HG03571 (cell line): ENCODE results near the gene PDLIM5.

Experiments used
- ATAC-seq: cut with Tn5 transposase; IDR thresholded peaks from one replicate; pipeline ENCODE4 v1.9.1; 2021; ENCODE audit not compliant: unreplicated experiment

Gene PDLIM5

DNA sequence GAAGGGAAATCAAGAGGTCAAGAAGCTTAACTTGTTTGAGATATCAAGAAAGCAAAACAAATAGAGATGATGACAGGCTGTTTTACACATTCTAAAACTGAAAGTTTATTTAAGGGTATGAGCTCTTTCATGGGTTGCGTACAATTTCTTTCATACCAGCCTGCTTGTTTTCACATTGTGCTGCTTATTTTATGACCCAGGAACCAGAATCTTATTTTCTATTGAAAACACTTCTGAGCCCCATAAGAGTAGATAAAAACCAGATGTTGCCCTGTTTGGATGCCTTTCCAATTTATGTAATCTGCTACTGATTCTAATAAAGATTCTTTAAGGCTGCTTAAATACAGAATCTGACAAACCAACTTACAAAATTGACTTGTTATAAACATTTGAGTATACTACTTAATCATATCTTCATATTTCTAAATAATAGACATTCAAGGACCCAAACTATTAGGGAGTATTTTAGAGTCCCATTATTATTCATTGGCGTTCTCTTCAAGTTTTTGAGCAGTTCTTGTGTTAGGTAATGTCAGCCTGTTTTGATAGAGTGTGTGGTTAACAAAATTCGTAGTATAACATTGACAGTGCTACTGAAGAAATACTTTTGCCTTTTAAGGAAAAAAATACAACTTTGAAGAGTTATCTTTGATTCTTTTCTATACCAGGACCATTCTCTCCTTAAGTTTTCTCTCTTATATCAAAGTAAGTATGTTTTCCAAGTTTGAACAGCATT, 74.4 kb downstream of the PDLIM5 start:
- ATAC-seq: peak; percentile 69

DNA sequence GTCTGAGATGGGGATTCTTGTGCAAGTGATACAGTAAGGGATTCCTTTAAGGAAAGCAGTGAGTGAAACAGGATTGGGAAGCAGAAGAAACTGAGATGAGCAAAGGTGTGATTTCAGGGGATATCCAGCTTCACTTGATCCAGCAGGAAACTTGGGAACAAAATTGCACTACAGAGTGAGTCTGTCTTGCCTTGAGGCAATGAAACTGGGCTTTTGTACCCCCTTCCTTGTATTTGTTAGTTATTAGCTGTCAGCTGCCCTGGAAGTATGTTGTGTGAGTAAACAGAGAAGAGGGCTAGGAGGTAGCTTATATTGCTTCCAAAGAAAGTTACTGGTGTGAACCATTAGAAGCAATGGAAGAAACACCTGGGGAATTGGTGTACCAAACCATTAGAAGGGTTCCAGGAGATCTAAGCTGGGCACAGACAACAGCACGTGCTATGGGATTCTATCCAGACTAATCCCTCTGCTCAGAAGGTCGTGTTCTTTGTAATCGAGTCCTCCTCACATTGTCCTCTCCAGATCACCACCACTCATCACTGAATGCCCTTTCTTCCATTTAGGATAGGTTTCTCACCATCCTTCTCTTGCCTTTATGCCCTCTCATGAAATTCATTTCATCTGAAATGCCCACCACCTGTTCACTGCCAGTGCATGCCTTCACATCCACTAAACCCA, 76.0 kb downstream of the PDLIM5 start:
- ATAC-seq: no peak

DNA sequence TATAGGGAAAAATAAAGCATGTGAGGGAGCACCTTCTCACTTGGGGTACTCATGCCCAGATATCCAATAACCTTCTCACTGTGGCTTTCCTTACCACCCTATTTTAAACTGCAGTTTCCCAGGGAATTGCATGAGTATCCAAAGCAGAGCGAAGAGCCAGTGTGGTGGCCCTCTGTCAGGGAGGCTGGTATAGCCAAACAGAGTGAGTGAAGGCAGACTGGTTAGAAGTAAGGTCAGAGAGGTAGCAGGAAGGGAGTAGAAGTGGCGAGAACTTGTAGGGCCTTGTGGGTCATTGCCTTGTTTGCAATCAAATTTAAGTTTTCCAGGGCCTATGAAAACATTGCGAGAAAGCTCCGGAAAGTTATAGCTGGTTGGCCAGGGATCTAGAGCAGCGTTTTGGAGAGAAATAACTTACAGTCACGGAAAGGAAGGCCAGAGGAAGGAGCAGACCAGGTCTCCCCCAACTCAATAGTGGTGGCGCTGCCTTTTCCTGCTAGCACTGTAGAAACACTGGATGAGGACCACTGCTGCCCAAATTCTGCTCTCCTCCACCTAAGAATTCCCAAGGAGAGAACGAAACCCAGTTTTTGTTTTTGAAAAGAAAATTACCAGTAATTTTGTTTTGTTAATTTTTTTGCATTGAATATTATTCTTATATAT, 77.2 kb downstream of the PDLIM5 start:
- ATAC-seq: no peak

DNA sequence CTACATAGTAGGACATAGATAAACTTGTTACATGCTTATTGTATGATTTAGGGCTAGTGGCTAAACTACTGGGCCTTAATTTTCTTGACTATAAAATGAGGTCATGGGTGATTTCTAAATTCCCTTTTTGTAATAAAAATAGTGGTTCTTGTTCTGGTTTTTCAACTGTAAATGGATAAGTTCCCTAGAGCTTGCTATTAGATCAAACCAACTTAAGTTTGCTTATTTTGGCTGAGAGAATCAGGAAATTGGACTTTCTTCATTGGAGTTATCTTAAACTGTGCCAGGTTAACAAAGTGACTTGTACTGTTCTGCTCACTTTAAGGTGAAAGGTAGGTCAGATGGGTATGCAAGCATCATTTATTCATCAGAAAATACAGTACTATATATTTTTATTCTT, 78.3 kb downstream of the PDLIM5 start:
- no peak for ATAC-seq

DNA sequence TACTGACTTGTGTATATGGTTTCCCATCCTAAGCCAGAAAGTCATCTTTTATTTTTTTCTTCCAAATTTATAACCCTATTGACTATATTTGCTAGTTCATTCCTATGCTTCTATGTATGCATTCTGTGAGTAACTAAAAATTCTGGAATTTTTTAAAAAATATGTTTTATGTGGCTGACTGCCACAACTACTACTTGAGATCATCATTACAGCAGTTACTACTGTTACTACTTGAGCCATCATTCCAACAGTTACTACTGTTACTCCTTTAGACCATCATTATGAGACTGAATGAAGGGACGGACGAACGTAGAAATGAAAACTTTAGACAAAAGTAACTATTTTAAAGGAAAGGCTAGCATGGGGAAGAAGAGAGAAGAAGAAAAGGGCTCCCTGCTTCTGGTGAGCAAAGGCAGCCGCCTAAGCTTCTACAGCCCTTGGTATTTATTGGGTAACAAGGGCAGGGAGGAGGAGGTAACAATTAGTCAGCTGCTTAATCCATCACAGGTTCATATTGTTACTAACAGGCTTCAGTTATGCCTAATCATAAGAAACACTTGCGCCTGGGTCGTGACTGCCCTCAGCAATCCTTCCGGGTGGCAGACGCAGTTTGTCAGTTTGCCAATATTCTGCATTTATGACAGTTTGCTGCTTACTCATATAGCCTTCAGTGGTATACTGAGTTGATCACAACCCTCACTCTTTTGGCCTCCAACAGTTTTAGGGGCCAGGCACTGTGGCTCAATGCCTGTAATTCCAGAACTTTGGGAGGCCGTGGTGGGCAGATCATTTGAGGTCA, 80.4 kb downstream of the PDLIM5 start:
- no peak for ATAC-seq

DNA sequence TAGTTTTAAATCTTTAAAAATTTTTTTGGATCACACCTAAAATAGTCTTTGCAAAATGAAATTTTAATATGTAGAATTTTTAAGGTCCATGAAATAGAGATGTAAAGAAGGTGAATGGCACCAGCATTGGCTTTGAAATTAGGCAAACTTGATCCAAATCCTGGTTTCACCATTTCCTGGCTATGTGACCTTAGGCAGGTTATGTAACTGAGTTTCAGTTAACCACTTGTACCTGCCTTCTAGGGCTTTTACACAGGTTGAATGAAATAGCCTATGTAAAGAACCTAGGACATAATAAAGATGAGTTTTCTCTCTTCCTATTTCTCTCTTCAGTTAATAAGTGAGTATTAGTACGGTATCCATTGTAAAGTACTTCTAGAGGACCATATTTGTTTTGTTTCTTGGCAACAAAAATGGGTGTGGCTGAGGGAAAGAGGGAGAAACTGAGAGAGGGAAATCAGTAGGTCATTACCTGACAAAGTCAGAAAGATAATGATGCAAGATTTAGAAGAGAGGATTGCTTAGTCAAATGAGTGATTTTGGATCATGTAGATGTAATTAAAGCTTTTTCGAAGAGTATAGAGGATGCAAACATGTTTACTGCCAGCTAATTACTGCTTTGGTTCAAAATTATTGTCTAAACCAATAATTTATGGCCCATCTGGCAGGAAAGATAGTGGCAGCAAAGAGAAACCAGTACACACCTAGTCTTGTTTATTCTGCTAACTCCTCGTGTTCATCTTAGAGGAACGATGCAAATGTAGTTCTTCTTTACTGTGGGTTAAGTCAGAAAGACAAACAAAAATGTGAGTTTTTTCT, 81.9 kb downstream of the PDLIM5 start:
- ATAC-seq: no peak

DNA sequence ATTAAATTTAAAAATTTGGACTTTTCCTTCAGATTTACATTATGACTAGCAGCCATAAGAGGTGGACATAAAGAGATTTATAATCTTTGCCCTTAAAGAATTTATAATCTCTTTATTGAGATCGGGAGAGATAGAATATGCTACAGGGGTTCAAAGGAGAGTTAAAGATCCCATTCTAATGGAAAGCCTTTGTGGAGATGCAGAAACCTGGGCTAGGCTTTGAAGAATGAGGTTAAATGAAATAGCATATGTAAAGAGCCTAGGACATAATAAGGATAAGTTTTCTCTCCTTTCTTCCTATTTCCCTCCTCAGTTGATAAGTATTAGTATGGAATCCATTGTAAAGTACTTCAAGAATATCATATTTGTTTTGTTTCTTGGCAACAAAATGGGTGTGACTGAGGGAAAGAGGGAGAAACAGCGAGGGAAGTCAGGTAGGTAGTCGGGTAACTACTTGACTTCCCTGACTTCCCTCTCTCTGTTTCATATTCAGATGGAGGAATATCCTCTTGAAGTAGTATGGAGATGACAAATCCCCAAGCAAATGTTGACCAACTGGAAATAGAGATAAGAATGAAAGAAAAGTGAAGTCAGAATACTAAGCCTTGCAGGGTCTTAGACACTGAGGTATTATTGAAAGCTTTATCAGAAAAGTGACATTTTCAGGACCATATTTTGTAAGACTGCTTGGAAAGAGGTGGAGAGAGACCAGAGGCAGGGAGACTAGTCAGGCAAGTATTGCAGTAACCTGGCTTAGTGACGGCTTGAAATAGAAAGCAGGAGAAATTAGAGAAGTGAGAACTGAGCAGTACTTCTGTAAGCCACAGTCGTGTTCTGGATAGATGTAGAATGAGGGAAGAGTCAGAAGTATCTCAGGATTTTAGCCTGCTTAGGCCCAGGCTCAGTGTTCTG, 82.9 kb downstream of the PDLIM5 start:
- ATAC-seq: peak; percentile 94

DNA sequence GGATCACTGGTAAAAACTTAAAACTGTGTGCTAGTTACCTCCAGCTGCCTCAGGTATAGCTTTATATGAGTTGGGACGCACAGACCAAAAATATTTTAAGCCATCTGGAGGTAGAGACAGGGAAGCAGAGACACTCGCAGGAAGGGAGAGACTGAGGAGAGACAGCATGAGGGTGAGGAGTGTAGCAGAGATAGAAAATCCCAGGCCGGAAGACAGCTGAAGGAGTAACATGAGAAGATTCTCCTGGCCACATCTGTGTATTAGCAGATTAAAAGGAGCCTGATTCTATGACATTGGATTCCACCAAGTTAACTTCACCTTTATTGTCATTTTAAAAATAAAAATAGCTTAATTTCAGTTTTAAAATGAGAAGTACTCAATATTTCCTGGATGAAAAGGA, 84.3 kb downstream of the PDLIM5 start:
- ATAC-seq: no peak

DNA sequence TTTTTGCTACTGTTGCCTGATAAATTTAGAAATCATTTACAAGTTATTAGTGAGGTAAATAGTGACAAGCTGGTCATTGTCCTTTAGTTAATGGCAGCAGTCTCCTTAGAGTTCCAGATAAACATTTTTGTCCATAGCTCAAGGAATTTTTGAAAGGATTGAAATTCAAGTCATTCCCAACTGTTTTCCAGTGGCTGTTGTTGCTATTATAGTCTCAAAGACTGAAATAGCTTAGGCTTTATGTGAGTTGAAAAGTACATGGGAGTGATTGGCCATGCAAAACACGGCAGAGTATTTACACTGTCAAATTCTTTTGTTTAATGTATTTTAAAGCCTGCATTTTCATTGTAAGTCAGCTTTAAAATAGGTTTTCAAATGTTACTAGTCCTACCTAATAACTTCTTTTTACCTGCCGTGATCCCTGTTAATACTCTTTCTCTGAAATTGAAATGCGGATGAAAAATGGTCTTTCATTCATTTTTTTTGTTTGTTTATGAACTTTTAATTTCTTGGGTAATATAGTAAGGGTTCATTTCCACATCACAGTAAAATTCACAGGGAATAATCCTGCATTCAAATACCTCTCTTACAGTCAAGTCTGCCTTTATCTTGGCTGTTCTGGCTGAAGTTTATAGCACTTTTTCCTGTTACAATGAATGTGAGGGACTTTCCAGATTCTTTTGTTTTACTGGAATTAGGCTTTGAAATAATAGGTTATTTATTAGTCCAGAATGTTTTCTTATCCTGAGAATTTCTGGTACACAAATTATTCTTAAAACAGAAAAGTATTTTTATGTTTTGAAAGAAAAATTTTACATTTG, 85.1 kb downstream of the PDLIM5 start:
- ATAC-seq: no peak

DNA sequence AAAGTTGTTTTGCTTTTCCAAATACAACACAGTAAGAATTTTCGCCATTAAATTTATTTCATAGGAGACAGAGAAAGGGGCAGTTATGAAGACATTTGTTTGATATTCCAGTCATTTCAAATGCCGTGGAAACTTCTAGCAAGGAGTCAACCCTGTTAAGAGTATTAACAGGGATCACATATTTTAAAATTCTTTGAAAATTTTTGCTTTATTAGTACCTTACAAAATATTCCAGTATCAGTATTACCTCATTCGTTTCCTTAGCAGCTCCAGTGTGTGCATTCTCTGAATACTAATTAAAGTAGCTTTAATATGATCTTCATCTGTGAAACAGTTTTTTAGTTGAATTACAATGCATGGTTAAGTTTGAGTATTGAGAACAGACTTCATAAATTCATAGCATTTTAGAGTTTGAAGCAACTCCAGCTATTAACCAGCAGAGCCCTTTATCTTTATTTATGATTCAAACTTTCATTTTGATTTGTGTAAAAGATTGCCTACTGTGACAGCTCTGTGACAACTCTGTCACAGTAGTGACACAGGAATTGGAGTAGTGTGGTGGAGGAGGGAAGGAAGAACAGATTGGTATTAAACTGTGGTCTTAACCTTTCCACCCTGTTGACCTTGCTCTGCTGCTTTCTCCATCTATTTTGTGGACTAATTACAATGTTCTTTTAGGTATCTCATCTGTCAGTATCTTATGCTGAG, 86.3 kb downstream of the PDLIM5 start:
- no peak for ATAC-seq

DNA sequence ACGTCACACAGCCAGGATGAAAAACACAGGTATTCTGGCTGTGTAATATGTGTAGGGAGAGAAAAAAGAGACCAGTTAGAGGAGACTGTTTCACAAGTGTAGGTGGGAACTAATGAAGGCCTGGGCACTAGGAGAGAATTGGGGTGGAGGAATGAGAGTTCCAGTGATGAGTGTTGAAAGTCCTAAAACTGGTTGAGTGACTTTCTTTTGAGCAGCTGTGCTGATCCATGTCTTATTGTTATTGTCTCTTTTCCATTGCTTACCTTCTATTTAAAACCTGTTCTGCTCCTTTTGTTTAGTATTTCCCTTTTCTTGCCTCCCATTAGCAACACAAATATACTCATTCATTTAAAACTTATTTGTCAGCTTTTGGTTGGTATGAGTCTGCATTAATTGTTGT, 88.7 kb downstream of the PDLIM5 start:
- ATAC-seq: no peak

DNA sequence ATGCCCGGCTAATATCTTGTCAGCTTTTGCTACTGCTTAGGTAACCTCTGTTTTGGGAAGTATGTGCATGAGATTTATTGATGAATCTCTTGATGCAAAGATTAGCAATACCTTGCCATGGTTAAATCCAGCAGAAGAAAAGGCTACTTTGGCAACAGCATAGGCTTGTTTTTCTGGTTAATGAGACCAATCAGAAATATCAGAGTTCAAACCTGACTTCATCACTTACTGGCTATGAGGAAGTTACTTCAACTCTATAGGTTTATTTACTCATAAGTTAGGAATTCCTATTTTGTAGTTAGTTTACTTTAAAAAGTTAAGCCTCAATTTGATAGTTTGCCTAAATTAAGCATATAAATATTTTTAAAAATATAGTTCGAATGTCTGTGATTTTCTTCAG, 93.1 kb downstream of the PDLIM5 start:
- ATAC-seq: no peak

DNA sequence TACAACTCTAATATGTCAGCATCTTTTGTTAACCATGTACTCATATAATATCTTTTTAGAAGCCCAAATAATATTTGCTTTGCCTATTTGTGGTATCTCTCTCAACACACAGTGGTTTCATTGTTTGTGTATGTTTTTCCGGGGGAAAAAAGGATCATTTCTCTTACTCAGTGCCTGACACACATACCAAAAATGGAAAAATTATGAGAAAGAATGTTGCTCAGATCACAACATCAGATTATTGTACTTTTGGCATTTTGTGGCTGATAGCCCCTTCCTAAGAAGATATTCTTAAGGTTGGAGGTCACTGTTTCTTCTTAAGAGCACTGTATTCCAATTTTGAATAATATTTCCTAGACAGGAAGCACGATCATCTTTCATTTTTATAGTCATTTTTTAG, 93.6 kb downstream of the PDLIM5 start:
- no peak for ATAC-seq

DNA sequence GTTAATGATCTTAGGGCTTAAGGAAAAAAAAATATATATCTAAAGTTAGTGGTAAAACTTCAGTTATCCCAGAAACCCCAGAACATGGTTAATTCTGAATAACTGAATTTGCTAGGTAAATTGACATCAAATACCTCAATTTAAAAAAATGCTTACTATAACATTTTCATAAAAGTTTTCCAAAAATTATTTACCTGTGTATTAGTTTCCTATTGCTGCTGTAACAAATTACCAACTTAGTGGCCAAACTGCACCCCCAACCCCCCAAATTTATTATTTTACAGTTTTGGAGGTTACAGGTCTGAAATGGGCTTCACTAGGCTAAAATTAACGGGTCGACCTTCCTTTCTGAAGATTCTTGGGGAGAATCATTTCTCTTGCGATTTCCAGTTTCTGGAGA, 95.2 kb downstream of the PDLIM5 start:
- ATAC-seq: no peak

DNA sequence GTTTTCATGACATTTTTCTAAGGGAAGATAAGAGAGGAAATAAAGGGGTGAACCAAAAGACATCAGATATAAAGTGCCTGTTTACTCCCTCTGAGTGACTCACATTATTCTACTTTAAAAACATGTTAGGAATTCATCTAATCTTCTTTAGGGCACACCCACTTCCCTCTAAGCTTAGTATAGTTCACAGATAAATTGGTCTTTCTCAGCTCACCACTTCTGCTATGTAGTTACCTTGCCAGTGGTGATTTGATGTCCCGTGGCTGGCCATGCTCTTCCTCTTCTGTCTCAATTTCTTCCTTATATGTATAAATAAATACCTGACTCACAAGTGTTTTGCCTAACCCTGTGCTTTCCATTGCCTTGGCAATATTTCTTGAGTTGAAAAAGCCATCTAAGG, 96.8 kb downstream of the PDLIM5 start:
- no peak for ATAC-seq

DNA sequence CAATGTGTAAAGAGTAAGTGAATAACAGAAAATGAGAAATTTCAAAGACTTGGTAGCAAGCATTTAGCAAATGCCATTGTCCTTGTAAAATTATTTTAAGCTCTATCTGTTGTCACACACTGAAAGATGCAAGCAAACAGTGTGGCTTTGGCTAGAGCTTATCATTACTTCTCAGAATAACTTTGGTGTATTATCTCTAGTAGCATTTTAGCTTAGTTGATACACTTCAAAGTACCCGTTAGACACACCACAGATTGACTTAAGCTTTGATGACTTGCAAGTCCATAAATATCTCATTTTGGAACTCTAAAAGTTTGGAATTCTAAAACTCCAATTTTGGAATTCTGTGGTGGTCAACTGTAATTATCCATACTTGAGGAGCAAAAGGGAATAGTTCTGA, 98.6 kb downstream of the PDLIM5 start:
- no peak for ATAC-seq

DNA sequence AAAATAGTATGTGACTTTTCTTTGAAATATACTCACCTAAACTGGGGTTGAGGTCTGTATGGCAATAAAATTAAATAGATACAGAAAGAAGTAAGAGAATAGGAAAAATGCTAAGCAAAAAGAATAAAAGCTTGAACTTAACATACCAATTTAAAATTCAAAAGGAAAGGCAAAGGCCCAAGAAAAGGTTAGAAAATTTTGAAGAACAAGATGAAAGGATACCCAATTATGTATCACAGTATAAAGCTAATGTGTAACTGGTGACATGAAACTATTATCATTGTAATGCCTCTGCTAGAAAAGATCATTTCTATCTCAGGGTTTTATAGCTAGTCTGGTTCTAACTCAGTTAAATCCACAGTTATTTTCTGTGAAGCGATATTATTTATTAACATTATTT, 99.1 kb downstream of the PDLIM5 start:
- ATAC-seq: no peak
